Inferior parietal cortex (tissue), 1 donor: ENCODE measurements around the gene CALY.

Experiments used
- DNase-seq: peaks from one replicate; pipeline ENCODE4 v3.0.0-alpha.2; 2016; ENCODE audit errors: extremely low spot score

Gene CALY

GRCh38 chr10:133287832-133288500 is 48.7 kb downstream of the CALY start:
- DNase-seq, result no peak

DNA sequence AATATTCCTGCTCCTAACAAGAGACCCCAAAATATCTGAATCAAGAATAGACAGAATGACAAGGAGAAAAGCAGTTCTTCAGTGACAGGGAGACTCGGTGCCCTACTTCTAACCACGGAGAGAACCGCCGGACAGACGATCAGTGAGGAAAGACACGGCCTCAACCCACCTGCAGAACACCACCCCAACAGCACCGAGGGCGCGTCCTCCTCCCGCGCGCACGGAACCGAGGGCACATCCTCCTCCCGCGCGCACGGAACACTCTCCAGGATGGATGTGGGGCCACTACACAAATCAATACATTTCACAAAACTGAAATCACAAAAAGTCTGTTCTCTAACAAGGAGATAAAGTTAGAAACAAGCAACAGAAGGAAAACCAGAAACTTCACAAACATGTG is 50.3 kb downstream of the CALY start:
- DNase-seq, result no peak

GRCh38 chr10:133285217-133285616 is 51.5 kb downstream of the CALY start:
- DNase-seq, result no peak

GRCh38 chr10:133283931-133284330 is 52.8 kb downstream of the CALY start:
- no peak for DNase-seq

DNA sequence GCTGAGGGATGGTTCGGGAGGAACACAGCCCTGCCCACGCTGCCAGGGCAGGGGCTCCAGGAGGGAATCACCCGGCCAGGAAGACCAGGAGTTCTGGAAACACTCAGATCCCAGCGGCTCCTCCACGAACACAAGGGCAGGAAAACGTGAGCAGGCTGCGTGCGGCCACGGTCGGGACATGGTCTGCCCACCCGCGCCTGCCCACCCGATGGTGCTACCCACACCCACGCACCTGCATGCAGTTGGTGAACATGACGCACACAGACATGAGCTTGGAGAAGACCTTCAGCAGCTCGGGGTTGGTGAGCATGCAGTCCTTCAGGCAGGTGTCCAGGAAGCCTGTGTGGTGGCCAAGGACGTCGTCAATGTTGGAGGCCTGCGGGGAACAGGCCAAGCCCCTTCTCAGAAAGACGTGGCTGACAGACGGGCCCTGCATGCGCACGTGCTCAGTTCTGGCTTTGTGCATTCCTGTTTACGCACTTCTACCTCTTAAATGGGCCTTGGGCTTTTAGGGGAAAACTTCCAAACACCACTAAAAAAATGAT is 53.8 kb downstream of the CALY start:
- DNase-seq, result no peak

- no peak for DNase-seq
These were observed 54.9 kb downstream of the CALY start for GRCh38 chr10:133281628-133282372.

DNA sequence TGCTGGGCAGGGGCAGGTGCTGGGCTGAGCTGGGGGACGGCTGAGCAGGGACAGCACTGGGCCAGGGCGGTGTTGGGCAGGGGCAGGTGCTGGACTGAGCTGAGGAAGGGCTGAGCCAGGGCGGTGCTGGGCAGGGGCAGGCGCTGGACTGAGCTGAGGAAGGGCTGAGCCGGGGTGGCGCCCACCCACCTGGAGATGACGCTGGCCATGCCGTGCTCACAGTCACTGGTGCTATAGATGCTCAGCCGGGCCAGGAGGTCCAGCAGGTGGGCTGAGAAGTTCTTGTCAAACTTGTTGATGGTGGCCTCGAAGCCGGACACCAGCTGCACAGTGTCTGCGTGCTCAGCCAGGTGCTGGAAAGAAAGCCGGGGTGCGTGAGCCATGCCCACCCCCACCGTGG is 55.6 kb downstream of the CALY start:
- DNase-seq, result no peak

GRCh38 chr10:133280391-133281059 is 56.2 kb downstream of the CALY start:
- no peak for DNase-seq

DNA sequence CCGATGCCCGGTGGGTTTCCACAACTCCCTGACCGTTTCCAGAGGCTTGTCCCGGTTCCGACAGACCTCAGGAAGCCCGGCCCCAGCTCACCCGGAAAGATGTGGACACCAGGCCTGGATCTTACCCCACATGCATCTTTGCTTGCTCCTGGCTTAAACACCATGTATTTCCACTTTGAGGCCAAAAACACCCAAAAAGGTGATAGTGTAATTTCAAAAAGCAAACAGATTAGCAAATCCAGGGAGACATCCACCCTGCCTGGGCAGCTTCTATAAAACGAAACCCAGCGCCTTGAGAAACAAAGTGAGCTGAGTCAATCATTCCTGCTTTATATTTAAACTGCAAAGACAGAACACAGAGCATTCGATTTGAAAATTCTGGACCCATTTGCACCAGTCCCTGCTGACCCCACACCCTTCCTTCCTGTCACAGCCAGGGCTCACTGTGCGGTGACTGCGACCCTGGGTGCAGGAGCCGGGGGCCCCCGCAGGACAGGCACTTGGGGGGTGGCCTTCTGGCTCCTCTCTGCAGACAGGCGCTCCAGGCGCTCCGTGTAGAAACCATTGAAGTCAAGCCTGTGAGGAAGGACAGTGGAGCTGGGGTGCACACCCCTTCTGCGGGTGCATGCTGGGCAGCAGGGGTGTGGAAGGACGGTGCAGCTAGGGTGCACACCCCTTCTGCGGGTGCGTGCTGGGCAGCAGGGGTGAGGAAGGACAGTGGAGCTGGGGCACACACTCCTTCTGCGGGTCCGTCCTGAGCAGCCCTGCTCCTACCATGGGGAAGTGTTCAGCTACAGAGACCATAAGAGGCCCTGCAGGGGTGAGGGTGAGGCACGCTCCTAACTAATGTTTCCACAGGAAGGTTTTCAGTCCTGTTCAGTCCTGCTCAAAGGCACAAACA is 57.1 kb downstream of the CALY start:
- no peak for DNase-seq

DNA sequence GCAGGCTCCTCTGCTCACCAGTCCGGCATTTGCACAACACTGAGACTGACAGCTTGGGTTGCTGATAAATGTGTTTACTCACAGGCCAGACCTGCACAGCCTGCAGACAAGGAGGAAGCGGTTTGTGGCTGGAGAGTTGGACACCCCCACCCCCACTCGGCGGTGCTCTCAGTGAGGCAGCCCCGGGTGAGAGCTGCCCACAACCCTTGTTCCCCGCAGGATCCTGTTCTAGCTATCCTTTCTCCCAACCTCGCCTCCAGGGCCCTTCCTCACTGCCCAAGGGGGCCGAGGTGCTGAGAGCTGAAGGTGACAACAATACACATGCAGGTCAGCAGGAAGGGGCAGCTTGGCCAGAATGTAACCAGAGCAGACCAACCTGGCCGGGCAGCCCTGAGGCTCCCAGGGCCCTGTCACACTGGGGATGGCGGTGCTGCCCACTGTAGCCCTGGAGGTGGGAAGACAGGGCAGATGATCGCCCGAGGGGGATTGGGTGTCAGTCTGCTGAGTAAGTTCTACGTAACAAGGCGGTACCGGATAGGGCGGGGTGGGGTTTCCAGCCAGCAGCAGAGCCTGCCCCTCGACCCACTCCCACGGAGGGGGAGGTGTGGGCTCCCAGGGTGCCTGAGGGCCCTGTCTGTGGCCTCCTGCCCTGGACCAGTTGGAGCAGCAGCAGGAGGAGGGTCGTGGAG is 58.0 kb downstream of the CALY start:
- no peak for DNase-seq

DNA sequence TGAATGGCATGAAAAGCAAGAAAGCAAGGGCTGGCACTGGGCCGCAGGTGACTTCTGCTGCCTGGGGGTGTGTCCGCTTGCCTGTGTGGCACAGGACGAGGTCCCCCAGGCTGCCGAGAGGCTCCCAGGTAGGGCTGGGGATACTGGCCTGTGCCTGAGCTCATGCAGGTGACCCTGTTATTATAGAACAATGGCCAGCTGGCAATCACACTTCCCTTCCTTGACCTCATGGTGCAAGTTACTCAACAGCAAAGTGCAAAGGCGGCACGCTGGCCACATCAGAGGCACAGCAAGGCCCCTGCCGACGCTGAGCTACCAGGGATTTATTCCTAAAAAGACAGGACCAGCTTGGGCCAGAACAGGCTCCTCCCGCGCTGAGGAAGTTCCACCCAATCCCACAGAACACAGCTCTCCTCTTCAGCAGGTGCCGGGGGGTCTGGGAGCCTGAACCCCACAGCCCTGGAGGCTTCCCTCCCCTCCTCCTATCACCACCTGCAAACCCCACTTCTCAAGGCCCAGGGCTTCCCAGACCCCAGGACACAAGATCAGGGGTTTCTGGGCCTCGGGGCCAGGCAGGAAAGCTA is 58.6 kb downstream of the CALY start:
- no peak for DNase-seq

DNA sequence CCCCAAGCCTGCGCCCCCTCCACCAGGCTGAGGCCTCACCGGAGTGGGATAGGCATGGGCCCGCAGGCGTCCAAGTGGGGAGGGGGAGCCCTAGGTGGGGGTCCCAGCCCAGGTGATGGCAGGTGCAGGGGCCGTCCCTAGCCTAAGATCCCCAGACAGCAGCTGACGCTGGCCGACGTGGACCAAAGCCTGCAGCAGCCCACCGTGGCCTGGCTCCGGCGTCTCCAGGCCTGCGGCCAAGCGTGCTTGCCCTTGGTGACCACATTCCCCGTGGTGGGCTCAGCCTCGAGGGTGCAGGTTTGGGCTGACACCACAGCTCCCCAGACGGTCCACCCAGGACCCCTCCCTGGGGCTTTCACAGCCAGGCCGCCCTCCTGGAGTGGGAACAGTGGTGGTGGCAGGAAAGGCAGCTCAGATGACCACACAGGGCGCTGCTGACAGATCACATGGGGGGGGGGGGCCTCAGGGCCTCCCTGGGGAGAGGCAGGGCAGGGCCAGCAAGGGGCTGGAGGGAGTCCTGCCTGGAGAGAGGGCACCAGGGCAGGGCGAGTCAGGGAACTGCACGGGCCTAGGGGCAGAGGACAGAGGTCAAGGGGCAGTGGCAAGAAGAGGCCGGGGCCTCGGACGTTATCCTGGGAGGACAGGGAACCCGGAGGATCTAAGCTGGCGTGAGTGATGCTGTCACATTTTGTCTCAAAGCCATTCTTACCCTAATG is 59.3 kb downstream of the CALY start:
- no peak for DNase-seq

GRCh38 chr10:133276435-133277201 is 60.1 kb downstream of the CALY start, which contains the start of gene ADAM8:
Gene ADAM8, minus strand, starts transcription at chr10:133276868. Its CDS starts 51 bp downstream, at chr10:133276817.
- no peak for DNase-seq

GRCh38 chr10:133276100-133276434 is 60.6 kb downstream of the CALY start:
- no peak for DNase-seq

DNA sequence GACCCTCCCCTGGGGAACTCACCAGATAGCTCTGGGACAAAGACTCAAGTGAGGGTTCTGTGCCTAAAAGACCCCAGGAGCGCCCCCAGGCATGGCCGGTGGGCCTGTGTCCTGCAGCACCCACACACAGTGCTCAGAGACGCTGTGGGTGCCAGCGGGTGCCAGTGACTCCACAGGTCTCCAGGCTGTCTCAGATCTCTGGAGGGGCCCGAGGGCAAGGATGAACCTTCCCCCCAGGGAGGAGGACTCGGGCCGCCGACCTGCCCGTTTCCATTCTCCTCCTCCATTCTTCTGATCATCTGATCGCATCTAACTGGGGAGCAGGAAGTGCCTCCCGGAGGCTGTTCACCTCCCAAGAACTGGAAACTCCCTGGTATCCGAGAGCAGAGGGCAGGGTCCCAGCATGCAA is 61.0 kb downstream of the CALY start:
- DNase-seq, result no peak

- no peak for DNase-seq
These were observed 61.7 kb downstream of the CALY start for GRCh38 chr10:133274751-133275683.
